PC-9 (cell line): ENCODE results near the gene DNM3. TPM values are rescaled to one million over a fixed set of nuclear protein-coding genes. Genes with fewer than 3 reads are reported as not detected.
A peak's percentile ranks its signal among the peaks of the same experiment; 100 is the strongest.

Experiments used
- BruUV-seq: library from RNA; stranded (reverse); fragments of 400-500 nt; replicated peaks from 2 replicates; lab custom pipeline; 2021; lab: Mats Ljungman, UMichigan
- CTCF ChIA-PET: fragments of 300-600 bp; sonication (Branson Sonifier 250); formaldehyde crosslinking; loops from one replicate; lab custom pipeline; 2022; ENCODE audit warnings: antibody characterized with exemption; lab: Charles Lee
- POLR2A ChIA-PET: fragments of 300-600 bp; sonication (Branson Sonifier 250); formaldehyde crosslinking; loops from one replicate; lab custom pipeline; 2022; ENCODE audit warnings: antibody characterized with exemption; ENCODE audit not compliant: unreplicated experiment; lab: Charles Lee
- DNase-seq, 2 experiments: peaks; one replicate each; pipeline versions ENCODE4 v3.0.0 to v3.0.0-alpha.2; 2015 to 2022; ENCODE audit warnings: mixed read lengths in 1 of 2
- H2AFZ ChIP-seq: fragments of 200-600 bp; sonication (generic); 2 replicates; pipeline ENCODE4 v1.8.1; 2017; ENCODE audit warnings: antibody characterized with exemption
- H3F3A ChIP-seq: fragments of 200-600 bp; sonication (generic); 2 replicates; pipeline ENCODE4 v1.8.1; 2017; ENCODE audit warnings: antibody characterized with exemption, mild to moderate bottlenecking, low read depth; ENCODE audit not compliant: insufficient read depth
- H3K27ac ChIP-seq: fragments of 200-600 bp; sonication (generic); 2 replicates; pipeline ENCODE4 v1.6.1; 2016; ENCODE audit warnings: mixed run types
- H3K27me3 ChIP-seq: fragments of 200-600 bp; sonication (generic); 2 replicates; pipeline ENCODE4 v1.6.1; 2016; ENCODE audit warnings: low read depth, mixed run types; ENCODE audit not compliant: insufficient read depth
- H3K36me3 ChIP-seq: fragments of 200-600 bp; sonication (generic); 2 replicates; pipeline ENCODE4 v1.6.1; 2016; ENCODE audit warnings: low read depth, mixed run types
- H3K4me1 ChIP-seq: fragments of 200-600 bp; sonication (generic); replicated peaks from 2 replicates; pipeline ENCODE4 v1.6.1; 2016; ENCODE audit warnings: mixed run types; ENCODE audit not compliant: insufficient read depth
- H3K4me2 ChIP-seq: fragments of 200-600 bp; sonication (generic); 2 replicates; pipeline ENCODE4 v1.6.1; 2017; ENCODE audit warnings: mixed run types
- H3K4me3 ChIP-seq: fragments of 200-600 bp; sonication (generic); 2 replicates; pipeline ENCODE4 v1.6.1; 2016; ENCODE audit warnings: mixed run types
- H3K79me2 ChIP-seq: fragments of 200-600 bp; sonication (generic); 2 replicates; pipeline ENCODE4 v1.6.1; 2017; ENCODE audit warnings: low read depth, mixed run types
- H3K9me2 ChIP-seq: fragments of 200-600 bp; sonication (generic); 2 replicates; pipeline ENCODE4 v1.8.1; 2017; ENCODE audit warnings: mild to moderate bottlenecking; ENCODE audit not compliant: insufficient read depth
- H3K9me3 ChIP-seq: fragments of 200-600 bp; sonication (generic); 2 replicates; pipeline ENCODE4 v1.8.1; 2016; ENCODE audit warnings: low read depth; ENCODE audit not compliant: insufficient read depth
- H4K20me1 ChIP-seq: fragments of 200-600 bp; sonication (generic); 2 replicates; pipeline ENCODE4 v1.8.1; 2017; ENCODE audit not compliant: insufficient read depth
- EZH2 ChIP-seq: fragments of 200-600 bp; sonication (generic); IDR thresholded peaks from 2 replicates; pipeline ENCODE4 v1.8.0; 2017; ENCODE audit warnings: antibody characterized with exemption, low read depth
- intact Hi-C: fragments of 100-400 bp; cut with micrococcal nuclease; formaldehyde crosslinking; loops from one replicate; pipeline ENCODE4 v1.10.0; 2022; ENCODE audit not compliant: unreplicated experiment
- total RNA-seq: library from RNA; stranded (reverse); gene quantifications from 2 replicates; pipeline ENCODE4 v1.2.3, GENCODE V29; 2021
- TF ChIP-seq, protein P1 (sequence below): fragments of 200-600 bp; sonication (generic); conservative IDR thresholded peaks from 2 replicates; pipeline ENCODE4 v1.6.1; 2017; ENCODE audit warnings: mixed run types, antibody characterized with exemption, mild to moderate bottlenecking, moderate library complexity

The DNM3 gene
- total RNA-seq, 1 experiment from 2014 or later: 1.7 TPM

DNA sequence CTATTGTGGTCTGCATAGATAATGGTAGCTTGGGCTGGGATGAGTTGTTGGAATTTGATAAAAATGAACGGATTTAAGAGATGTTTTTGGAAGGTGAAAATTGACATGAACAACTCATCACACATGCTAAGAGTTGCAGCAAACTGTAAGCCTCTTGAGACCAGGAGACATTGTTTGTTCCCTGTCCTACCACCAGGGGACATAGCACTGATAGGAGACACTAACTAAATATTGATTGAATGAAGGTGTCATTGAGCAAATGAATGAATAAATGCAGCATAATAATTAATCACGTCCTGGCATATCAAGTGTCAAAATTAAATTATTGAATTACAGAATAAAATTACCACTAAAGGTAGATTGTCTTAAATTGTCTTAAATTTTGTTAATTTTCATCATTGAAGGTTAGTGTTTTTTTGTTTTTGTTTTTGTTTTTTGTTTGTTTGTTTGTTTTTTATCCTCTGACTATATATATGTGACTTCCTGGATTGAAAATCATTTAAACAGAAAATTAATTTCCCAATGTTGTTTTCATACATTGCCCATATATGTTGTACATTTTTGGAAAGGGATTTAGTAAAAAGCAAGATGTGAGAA lies 293.9 kb downstream of the DNM3 start:
- Histone ChIP-seq H3K36me3 (no peaks in the 10 kb centered on the region), H2AFZ (no peak overlapping the region), H3K9me2 (no peaks in the 10 kb centered on the region), H3K4me3 (no peak overlapping the region), H3K27me3 (no peaks in the 10 kb centered on the region), H3K79me2 (no peaks in the 10 kb centered on the region), H4K20me1 (no peaks in the 10 kb centered on the region), H3K4me1 (no peaks in the 10 kb centered on the region), H3K4me2 (no peak overlapping the region), H3K27ac (no peak overlapping the region), H3F3A (no peaks in the 10 kb centered on the region), H3K9me3 (no peaks in the 10 kb centered on the region)
- POLR2A ChIA-PET: no interaction called here
- CTCF ChIA-PET: interaction anchor here (0.9 kb wide), 1 partner anchor 10 kb away, joined by 3 read pairs; no protein-coding TSS in a partner anchor
- no peak for DNase-seq
- BruUV-seq: no TSS peak
- TF ChIP-seq EZH2: no peak
- TF ChIP-seq, protein P1, sequence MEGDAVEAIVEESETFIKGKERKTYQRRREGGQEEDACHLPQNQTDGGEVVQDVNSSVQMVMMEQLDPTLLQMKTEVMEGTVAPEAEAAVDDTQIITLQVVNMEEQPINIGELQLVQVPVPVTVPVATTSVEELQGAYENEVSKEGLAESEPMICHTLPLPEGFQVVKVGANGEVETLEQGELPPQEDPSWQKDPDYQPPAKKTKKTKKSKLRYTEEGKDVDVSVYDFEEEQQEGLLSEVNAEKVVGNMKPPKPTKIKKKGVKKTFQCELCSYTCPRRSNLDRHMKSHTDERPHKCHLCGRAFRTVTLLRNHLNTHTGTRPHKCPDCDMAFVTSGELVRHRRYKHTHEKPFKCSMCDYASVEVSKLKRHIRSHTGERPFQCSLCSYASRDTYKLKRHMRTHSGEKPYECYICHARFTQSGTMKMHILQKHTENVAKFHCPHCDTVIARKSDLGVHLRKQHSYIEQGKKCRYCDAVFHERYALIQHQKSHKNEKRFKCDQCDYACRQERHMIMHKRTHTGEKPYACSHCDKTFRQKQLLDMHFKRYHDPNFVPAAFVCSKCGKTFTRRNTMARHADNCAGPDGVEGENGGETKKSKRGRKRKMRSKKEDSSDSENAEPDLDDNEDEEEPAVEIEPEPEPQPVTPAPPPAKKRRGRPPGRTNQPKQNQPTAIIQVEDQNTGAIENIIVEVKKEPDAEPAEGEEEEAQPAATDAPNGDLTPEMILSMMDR: peak; percentile 65
- intact Hi-C loops: loop anchor here (5.0 kb wide), 1 partner anchor 222 kb away; no protein-coding TSS in a partner anchor

GRCh38 chr1:172135978-172136610 lies 294.8 kb downstream of the DNM3 start:
- H3F3A ChIP-seq: no peaks in the 10 kb centered on the region
- no peak overlapping the region for H3K4me3 ChIP-seq
- no peak overlapping the region for H3K27ac ChIP-seq
- peak in 1 of 2 experiments; percentile 48 for DNase-seq
- intact Hi-C loops: loop anchor here (2.0 to 5.0 kb wide), 2 partner anchors 221 to 263 kb away; no protein-coding TSS in a partner anchor
- no peak overlapping the region for H2AFZ ChIP-seq
- H3K4me2 ChIP-seq: no peak overlapping the region
- BruUV-seq: no TSS peak
- no peaks in the 10 kb centered on the region for H3K79me2 ChIP-seq
- TF ChIP-seq EZH2: no peak
- TF ChIP-seq, protein P1: no peak
- H3K9me2 ChIP-seq: no peaks in the 10 kb centered on the region
- no peaks in the 10 kb centered on the region for H3K27me3 ChIP-seq
- POLR2A ChIA-PET: no interaction called here
- CTCF ChIA-PET: interaction anchor here (0.6 to 0.9 kb wide), 2 partner anchors 10 to 267 kb away, joined by 3 to 4 read pairs; no protein-coding TSS in a partner anchor
- H3K4me1 ChIP-seq: no peaks in the 10 kb centered on the region
- H3K36me3 ChIP-seq: no peaks in the 10 kb centered on the region
- no peaks in the 10 kb centered on the region for H3K9me3 ChIP-seq
- H4K20me1 ChIP-seq: no peaks in the 10 kb centered on the region

DNA sequence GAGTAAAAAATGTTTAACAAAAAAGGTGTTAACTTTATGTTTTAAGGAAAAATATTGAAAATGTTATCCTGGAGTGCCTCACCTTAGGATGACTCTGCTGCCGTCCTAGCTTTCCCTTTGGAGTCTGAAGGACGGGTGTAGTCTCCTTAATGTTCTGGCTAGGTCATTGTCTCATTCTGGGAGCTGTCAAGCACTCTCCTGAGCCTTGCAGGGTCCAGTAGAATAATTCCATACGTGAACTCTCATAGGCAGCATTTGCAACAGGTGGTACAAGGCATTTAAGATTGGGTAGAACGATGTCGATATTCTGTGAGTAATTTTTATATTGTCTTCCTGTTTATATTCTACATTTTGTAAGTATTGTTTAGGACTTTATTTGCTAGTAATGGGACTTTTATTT lies 295.6 kb downstream of the DNM3 start:
- no peaks in the 10 kb centered on the region for H3K36me3 ChIP-seq
- H3K9me2 ChIP-seq: no peaks in the 10 kb centered on the region
- H3K9me3 ChIP-seq: no peaks in the 10 kb centered on the region
- H3K4me2 ChIP-seq: no peak overlapping the region
- intact Hi-C loops: loop anchor here (2.0 to 5.0 kb wide), 2 partner anchors 220 to 262 kb away; no protein-coding TSS in a partner anchor
- no peaks in the 10 kb centered on the region for H3K4me1 ChIP-seq
- H2AFZ ChIP-seq: no peak overlapping the region
- TF ChIP-seq, protein P1: no peak
- H3K4me3 ChIP-seq: no peak overlapping the region
- H3K27me3 ChIP-seq: no peaks in the 10 kb centered on the region
- DNase-seq: no peak
- no peaks in the 10 kb centered on the region for H3F3A ChIP-seq
- H3K79me2 ChIP-seq: no peaks in the 10 kb centered on the region
- no TSS peak for BruUV-seq
- H3K27ac ChIP-seq: no peak overlapping the region
- ChIA-PET POLR2A (no interaction called here), CTCF (interaction anchor here (0.6 kb wide), 1 partner anchor 266 kb away, joined by 4 read pairs; no protein-coding TSS in a partner anchor)
- no peaks in the 10 kb centered on the region for H4K20me1 ChIP-seq
